Activated naive CD8-positive, alpha-beta T cell treated with anti-CD3 and anti-CD28 coated beads, Interleukin-2, amount 50 U/mL, for 16 hours (primary cell): ENCODE results near the gene PKNOX1.
A peak's percentile ranks its signal among the peaks of the same experiment; 100 is the strongest.
"Not testable (repeated sequence)": the region's sequence is repeated elsewhere in the genome, so short reads cannot be mapped to it uniquely, and the experiment has no call there.

ENCODE experiments used
- DNase-seq: peaks from one replicate; pipeline ENCODE4 v3.0.0-alpha.2; 2020; ENCODE audit warnings: low read depth, low spot score

The PKNOX1 gene

DNA sequence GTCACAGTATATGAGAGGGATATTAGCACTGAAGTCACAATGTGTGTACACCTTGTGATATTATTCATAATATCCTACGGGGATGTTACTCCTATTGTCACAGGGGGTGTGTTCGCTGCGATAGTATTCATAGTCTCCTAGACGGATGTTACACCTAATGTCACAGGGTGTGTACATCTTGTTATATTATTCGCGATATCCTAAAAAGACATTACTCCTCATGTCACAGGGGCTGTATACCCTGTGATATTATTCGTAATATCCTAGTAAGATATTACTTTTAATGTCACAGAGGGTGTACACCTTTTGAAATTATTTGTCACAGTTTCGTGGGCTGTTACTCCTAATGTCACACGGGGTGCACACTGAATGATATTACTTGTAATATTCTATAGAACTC lies 23.2 kb upstream of the PKNOX1 start:
- DNase-seq = not testable (repeated sequence)

GRCh38 chr21:42956824-42957630 lies 17.3 kb upstream of the PKNOX1 start:
- no peak for DNase-seq

GRCh38 chr21:42958122-42958521 lies 16.2 kb upstream of the PKNOX1 start:
- DNase-seq = not testable (repeated sequence)

- DNase-seq = no peak
Observed at GRCh38 chr21:42959728-42960127, 14.6 kb upstream of the PKNOX1 start.

DNA sequence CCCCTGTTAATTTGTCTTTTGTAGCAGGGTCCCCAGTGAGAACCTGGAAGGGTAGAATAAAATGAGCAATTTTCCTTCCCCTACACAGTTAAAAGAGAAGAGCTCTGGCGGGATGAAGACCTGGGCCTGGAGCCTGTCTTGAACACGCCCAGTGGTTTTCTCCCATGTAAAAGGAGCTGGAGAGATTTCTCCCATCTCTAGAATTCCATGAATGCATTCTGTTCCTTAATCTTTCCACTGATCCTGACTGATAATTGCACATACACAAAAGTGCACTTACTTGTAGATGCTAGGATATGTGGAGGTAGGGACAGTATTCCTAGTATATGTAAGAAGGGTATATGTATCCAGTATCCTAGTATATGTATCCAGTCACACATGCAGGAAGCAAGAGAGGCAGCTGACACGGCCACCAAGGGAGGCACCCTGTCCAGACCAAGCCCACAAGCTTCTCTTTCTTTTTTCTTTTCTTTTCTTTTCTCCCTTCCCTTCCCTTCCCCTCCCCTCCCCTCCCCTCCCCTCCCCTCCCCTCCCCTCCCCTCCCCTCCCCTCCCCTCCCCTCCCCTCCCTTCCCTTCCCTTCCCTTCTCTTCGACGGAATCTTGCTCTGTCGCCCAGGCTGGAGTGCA lies 11.9 kb upstream of the PKNOX1 start:
- DNase-seq = no peak

DNA sequence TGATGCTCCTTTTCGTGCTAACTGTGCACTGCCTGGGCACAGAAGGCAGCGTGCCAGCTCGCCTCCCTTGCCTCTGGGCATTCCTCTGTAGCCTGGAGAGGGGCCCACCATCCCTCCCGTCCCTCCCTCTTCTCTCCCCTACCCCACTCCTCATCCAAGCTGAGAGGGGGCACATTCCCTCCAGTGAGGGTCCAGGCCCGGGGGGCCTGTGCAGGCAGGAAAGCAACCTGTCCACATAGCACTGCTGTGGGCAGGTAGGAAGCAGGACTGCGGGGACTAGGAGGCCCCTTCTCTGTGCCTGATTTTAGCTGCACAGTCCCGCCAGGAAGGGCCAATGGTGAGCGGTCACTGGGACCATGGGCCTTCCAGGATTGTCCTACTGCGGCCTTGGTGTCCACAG lies 10.3 kb upstream of the PKNOX1 start:
- DNase-seq = no peak

GRCh38 chr21:42964546-42965210 lies 9.7 kb upstream of the PKNOX1 start:
- no peak for DNase-seq

- no peak for DNase-seq
Observed at GRCh38 chr21:42965211-42965560, 9.2 kb upstream of the PKNOX1 start.

DNA sequence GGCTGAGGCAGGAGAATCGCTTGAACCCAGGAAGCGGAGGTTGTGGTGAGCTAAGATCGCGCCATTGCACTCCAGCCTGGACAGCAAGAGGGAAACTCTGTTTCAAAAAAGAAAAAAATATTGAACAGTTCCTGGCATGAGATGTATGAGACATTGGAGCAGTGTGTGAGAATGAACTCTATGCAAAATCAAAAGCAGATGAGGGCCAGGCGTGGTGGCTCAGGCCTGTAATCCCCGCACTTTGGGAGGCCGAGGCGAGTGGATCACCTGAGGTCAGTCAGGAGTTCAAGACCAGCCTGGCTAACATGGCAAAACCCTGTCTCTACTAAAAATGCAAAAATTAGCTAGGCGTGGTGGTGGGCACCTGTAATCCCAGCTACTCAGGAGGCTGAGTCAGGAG lies 6.7 kb upstream of the PKNOX1 start:
- DNase-seq = not testable (repeated sequence)

DNA sequence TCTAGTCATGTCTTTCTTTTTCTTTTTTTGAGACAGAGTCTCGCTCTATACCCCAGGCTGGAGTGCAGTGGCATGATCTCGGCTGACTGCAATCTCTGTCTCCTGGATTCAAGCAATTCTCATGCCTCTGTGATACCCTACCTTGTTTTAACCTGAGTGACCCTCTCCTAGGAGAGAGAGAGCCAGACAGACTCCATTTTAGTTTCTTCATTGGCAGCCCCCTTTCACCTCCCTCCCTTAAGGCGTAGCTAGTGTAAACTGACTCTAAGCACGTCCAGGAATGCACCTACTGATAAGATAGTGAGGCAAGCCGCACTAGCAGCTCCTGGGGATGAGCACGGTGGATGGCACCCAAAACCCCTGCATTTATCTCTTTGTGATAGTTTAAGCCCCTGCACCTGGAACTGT lies 5.2 kb upstream of the PKNOX1 start:
- DNase-seq = no peak

- no peak for DNase-seq
Observed at GRCh38 chr21:42970946-42971653, 3.3 kb upstream of the PKNOX1 start.

DNA sequence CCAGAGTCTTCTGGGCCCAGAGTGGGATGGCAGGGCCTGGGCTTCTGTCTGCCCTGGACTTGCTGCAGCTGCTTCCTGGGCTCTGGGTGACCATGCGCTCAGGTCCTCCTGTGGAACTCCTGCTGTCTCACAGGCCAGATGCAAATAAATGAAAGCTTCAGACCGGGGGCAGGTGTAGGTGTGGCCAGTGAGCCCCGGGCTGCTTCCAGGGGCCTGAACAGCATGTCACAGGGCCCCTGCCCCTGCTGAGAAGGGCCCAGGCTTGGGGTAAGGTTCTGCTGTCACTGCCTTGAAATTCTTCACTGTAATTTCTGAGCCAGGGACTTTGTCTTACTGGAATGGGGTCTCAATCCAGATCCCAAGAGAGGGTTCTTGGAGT lies 2.5 kb upstream of the PKNOX1 start:
- no peak for DNase-seq

DNA sequence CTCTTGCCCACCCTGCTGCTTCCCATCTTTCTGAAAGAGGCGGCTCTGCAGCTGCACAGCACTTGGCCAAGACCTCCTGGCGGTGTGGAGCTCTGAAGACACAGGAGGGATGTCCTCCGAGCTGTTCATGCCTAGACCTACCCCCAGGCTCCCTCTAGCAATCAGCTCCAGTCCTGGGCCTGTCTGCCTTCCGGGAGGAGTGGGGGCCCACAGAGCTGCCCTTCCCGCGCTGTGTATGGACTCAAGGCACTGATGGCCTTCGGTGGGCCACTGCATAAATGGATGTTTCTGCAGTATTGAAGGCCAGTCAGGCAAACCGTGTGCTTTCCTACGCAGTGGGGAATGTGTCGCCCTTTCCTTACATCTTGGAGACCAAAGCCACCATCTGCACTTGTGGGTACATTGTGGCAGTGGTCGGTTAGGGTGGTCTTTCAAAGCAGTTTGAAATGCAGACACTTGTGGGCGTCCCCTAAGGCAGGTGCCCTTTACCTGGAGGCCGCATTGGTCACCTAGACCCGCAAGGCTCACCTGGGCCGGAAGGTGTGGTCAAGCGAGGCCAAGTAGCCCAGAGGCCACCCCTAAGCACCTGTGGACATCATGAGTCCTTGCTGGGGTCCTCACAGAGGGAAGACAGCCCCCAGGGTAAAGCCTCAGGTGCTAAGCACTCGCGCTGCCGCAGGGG lies 912 bp upstream of the PKNOX1 start:
- no peak for DNase-seq

DNA sequence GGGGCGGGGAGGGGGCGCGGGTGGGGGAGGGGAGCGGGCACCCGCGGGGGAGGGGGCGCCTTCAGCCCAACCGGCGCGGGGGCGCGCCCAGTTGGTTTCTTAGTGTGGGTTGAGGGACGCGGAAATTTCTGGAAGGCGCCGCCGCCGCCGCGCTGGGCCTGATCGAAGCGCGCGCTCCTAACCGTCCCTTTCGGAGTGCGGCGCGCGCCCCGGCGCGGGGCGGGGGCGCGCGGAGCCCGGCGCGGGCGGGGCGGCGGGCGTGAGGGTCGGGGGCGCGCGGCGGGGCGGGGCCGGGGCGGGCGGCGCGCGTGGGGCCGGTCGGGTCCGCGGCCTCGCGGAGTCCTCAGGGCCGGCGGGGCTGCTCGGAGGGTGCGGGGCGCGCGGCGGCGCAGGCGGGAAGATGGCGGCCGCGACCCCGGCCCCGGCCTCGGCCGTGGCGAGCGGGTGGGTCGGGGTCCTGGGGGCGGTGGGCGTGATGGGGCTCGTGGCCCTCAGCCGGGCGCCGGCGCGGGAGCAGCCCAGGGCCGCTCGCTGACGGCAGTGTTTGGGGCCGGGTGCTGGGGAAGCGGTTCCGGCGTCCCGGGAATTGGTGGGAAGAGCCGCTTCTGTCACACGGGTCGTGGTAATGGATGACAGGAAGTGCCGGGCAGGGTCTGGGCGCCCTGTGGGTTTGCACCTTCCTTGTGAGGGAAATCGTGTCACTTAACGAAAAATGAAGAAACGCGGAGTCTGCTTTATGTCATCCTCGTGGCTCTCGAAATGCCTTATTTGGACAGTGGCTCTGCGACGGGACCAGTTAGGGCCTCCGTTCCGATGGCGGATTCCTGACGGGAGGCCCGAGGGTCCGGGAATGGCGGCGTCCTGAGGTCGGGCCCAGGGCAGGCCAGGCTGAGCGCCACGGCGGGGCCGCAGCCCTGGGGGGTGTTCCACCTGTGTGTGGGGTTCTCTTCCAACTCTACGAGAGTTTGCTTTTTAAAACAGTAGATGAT lies 764 bp downstream of the PKNOX1 start:
- peak; percentile 25 for DNase-seq

- no peak for DNase-seq
Observed at GRCh38 chr21:42975886-42976608, 1.7 kb downstream of the PKNOX1 start.

- DNase-seq = no peak
Observed at GRCh38 chr21:42980312-42981213, 6.2 kb downstream of the PKNOX1 start.

GRCh38 chr21:42981214-42981523 lies 6.8 kb downstream of the PKNOX1 start:
- no peak for DNase-seq

DNA sequence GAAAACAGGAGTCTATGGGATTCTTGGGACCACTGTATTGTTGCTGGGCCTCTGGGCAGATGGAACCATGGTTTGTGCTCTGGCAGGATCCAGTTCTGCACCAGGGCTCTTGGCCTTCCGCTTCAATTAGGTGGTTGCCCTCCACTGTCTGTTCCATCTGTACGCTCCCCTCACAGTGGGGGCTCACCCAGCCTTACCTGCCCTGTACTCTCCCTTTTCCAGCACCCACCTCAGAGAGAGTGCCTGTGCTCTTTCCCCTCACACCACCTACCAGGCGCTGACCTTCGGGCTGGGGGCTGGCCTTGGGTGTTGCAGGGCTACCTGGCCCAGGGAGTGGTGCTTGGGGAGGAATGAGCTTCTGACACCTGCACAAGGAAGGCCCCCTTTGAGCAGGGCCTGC lies 7.5 kb downstream of the PKNOX1 start:
- no peak for DNase-seq

DNA sequence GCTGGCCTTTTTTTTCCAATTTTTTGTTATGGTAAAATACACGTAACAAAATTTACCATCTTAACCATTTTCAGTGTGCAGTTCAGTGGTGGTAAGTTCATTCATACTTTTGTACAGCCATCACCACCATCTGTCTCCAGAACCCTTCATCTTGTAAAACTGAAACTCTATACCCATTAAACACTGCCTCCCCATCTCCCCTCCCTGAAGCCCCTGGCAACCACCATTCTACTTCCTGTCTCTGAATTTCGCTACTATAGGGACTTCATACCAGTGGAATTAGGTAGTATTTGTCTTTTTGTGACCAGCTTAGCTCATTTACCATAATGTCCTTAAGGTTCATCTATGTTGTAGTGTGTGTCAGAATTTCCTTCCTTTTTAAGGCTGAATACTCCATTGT lies 8.7 kb downstream of the PKNOX1 start:
- DNase-seq = no peak
